HepG2 (cell line): ENCODE results near the gene CHMP5. TPM values are rescaled to one million over a fixed set of nuclear protein-coding genes. Genes with fewer than 3 reads are reported as not detected.

Experiments
- ATAC-seq: fragments of 200-7000 bp; cut with Tn5 transposase; 3 replicates; pipeline ENCODE4 v1.9.1; 2020; ENCODE audit warnings: mild to moderate bottlenecking, moderate library complexity
- BruUV-seq: library from RNA; stranded (reverse); fragments of 400-500 nt; replicated peaks from 2 replicates; lab custom pipeline; 2021; lab: Mats Ljungman, UMichigan
- CTCF ChIA-PET: fragments of 300-600 bp; formaldehyde crosslinking; extraction: SDS; loops from one replicate; lab custom pipeline; 2021; ENCODE audit warnings: low total read pairs, inconsistent platforms, low intra/inter-chr PET ratio; lab: Yijun Ruan, JAX
- POLR2A ChIA-PET: fragments of 350-600 bp; sonication (Branson Sonifier 250); formaldehyde crosslinking; loops from one replicate; lab custom pipeline; 2020; ENCODE audit warnings: antibody characterized with exemption, inconsistent platforms; lab: Yijun Ruan, JAX
- DNase-seq: peaks from one replicate; pipeline ENCODE4 v3.0.0-alpha.2; 2015; ENCODE audit warnings: low spot score
- FAIRE-seq: peaks from 3 replicates; lab custom pipeline; 2011; peaks lifted over from hg19 to GRCh38; lab: Jason Lieb, UNC
- H2AFZ ChIP-seq: one replicate; pipeline ENCODE4 v1.6.1; 2011; ENCODE audit warnings: low read length, inconsistent platforms
- H3K27ac ChIP-seq: fragments of 300-600 bp; 3 replicates; pipeline ENCODE4 v1.8.0; 2011; ENCODE audit warnings: mixed run types, mild to moderate bottlenecking, mixed read lengths, low read length, inconsistent platforms; ENCODE audit not compliant: insufficient read depth; ENCODE audit errors: extremely low read length
- H3K27me3 ChIP-seq, 2 experiments: fragments of 200-600 bp in 1 of 2; 2 replicates in 1 of 2; 3 replicates in 1 of 2; pipeline versions ENCODE4 v1.6.0 to v1.8.0; 2011; ENCODE audit warnings: low read length in 2 of 2, mild to moderate bottlenecking in 2 of 2, moderate library complexity in 2 of 2, inconsistent platforms in 1 of 2; ENCODE audit not compliant: insufficient read depth in 2 of 2, control insufficient read depth in 1 of 2
- H3K36me3 ChIP-seq, 2 experiments: fragments of 200-600 bp in 1 of 2; replicated peaks in 1 of 2; 2 replicates in 1 of 2; 3 replicates in 1 of 2; pipeline versions ENCODE4 v1.5.1 to v1.8.0; 2011; ENCODE audit warnings: low read length in 2 of 2, inconsistent platforms in 1 of 2; ENCODE audit not compliant: insufficient read depth in 2 of 2, control insufficient read depth in 1 of 2
- H3K4me1 ChIP-seq: 2 replicates; pipeline ENCODE4 v1.5.1; 2012; ENCODE audit warnings: low read length, inconsistent platforms; ENCODE audit not compliant: insufficient read depth
- H3K4me2 ChIP-seq: 2 replicates; pipeline ENCODE4 v1.6.0; 2011; ENCODE audit warnings: low read depth, low read length, inconsistent platforms
- H3K4me3 ChIP-seq, 3 experiments: fragments of 200-600 bp in 1 of 3; sonication (generic), shearing (Covaris generic) in 1 of 3; replicated peaks in 1 of 3; 2 replicates each; pipeline ENCODE4 v1.5.1; 2011 to 2016; ENCODE audit warnings: low read length in 3 of 3, inconsistent platforms in 2 of 3, low read depth in 2 of 3, mild to moderate bottlenecking in 2 of 3, control low read depth in 1 of 3, mixed read lengths in 1 of 3; ENCODE audit not compliant: insufficient read depth in 1 of 3
- H3K79me2 ChIP-seq: one replicate; pipeline ENCODE4 v1.6.1; 2011; ENCODE audit warnings: low read length, inconsistent platforms; ENCODE audit not compliant: insufficient read depth
- H3K9ac ChIP-seq: 2 replicates; pipeline ENCODE4 v1.6.0; 2011; ENCODE audit warnings: mild to moderate bottlenecking, low read depth, low read length, inconsistent platforms; ENCODE audit not compliant: insufficient read depth
- H3K9me3 ChIP-seq: 2 replicates; pipeline ENCODE4 v1.5.1; 2012; ENCODE audit warnings: mild to moderate bottlenecking, low read length
- H4K20me1 ChIP-seq: 2 replicates; pipeline ENCODE4 v1.6.0; 2011; ENCODE audit warnings: inconsistent platforms, mild to moderate bottlenecking, low read length, moderate library complexity; ENCODE audit not compliant: insufficient read depth
- GLI4 ChIP-seq: sonication (generic); formaldehyde crosslinking; IDR thresholded peaks from 2 replicates; pipeline ENCODE4 v1.5.1; 2020; ENCODE audit warnings: missing genetic modification reagents, mild to moderate bottlenecking, moderate library complexity, borderline replicate concordance
- KMT2B ChIP-seq: IDR thresholded peaks from 2 replicates; pipeline ENCODE4 v1.6.1; 2016; ENCODE audit warnings: missing genetic modification reagents, missing compliant biosample characterization
- THAP11 ChIP-seq: IDR thresholded peaks from 2 replicates; pipeline ENCODE4 v1.6.1; 2016; ENCODE audit warnings: missing biosample characterization, missing genetic modification reagents
- ZNF589 ChIP-seq: sonication (generic); formaldehyde crosslinking; conservative IDR thresholded peaks from 2 replicates; pipeline ENCODE4 v1.8.0; 2022; ENCODE audit warnings: mild to moderate bottlenecking, moderate library complexity, missing genetic modification reagents
- ZNF737 ChIP-seq: sonication (generic); formaldehyde crosslinking; IDR thresholded peaks from 2 replicates; pipeline ENCODE4 v1.5.0; 2020; ENCODE audit warnings: missing genetic modification reagents, mild to moderate bottlenecking, borderline replicate concordance
- WGBS: methylation state at CpG from one replicate; pipeline ENCODE4 v1.1.6; 2017; ENCODE audit warnings: low lambda C conversion rate; 5-methylcytosine and 5-hydroxymethylcytosine counted together
- in situ Hi-C: cut with HindIII; loops from 2 replicates; pipeline ENCODE4 v1.10.0; 2017; ENCODE audit warnings: low pct_unique_long_range_greater_than_20kb; ENCODE audit not compliant: extremely low pct_ligation_motif_present
- intact Hi-C: fragments of 100-400 bp; cut with micrococcal nuclease; formaldehyde crosslinking; loops from one replicate; pipeline ENCODE4 v1.10.0; 2022; ENCODE audit not compliant: unreplicated experiment
- polyA plus RNA-seq, 8 experiments: library from polyadenylated mRNA; depleted of rRNA in 3 of 8; stranded (reverse) in 7 of 8; unstranded in 1 of 8; fragments of >200 nt; fragmentation: Illumina TruSeq in 4 of 8; extraction: Trizol in 4 of 8; gene quantifications; 2 replicates each; pipeline versions ENCODE4 v1.2.1 to v1.2.3, GENCODE V29; 2011 to 2016; ENCODE audit warnings: low read depth in 4 of 8, missing spikeins in 1 of 8, mixed read lengths in 1 of 8; ENCODE audit not compliant: insufficient read depth in 1 of 8
- total RNA-seq, 5 experiments: library from RNA; depleted of rRNA; stranded (reverse); fragments of >200 nt; fragmentation: Illumina TruSeq; extraction: Trizol; gene quantifications; 2 replicates each; pipeline ENCODE4 v1.2.3, GENCODE V29; 2016; ENCODE audit warnings: low read depth in 1 of 5

CHMP5 gene
- total and polyA plus RNA-seq, 2 of the 13 experiments (the other 11 are each of a cell fraction or from before 2014, with no cell fraction given) = 46.0 to 57.3 TPM

DNA sequence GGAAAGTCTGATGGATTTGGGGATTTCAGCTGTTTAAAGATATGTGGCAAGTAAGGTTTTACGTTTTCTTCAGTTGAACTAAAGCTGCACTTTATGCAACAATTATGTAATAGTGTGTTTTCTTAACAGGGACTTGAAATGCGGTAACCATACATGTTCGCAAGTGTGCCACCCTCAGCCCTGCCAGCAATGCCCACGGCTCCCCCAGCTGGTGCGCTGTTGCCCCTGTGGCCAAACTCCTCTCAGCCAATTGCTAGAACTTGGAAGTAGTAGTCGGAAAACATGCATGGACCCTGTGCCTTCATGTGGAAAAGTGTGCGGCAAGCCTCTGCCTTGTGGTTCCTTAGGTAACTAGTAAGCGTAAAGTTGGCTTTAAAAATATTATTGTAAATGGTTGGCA, 53.9 kb downstream of the CHMP5 start (continued):
- no peak for TF ChIP-seq ZNF737 (CRISPR knock-in tag)

DNA sequence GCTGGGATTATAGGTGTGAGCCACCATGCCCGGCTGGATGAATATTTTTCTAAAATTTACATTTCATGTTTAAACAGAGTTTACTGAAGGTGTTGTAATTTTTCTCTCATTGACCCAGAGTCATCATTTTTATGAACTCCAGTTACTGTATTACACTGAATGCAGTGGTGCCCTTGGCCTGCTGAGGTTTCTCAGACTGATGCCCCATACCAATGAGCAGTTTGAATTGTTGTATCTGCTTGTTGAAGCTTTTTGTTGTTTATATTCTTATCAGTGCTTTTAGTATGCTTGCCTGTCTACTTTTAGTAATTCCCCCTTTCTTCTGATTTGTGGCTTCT, 55.4 kb downstream of the CHMP5 start:
- in situ Hi-C loops (no loop called here), intact Hi-C loops (loop anchor here (5.0 kb wide), 1 partner anchor 33 kb away; no protein-coding TSS in a partner anchor)
- no peak for TF ChIP-seq ZNF589 (CRISPR knock-in tag)
- 100% methylated on average over 1 of the region's 1 CpG for WGBS
- Histone ChIP-seq H3K27ac (no peak overlapping the region), H3K4me1 (no peaks in the 10 kb centered on the region), H3K4me3 (no peak overlapping the region), H3K79me2 (no peaks in the 10 kb centered on the region), H3K27me3 (no peaks in the 10 kb centered on the region), H3K36me3 (peaks cover 27 to 68% of the 10 kb centered on the region in 2 experiments), H4K20me1 (no peaks in the 10 kb centered on the region), H3K9ac (no peak overlapping the region), H3K9me3 (no peaks in the 10 kb centered on the region), H3K4me2 (no peak overlapping the region), H2AFZ (no peak overlapping the region)
- ChIA-PET CTCF (no interaction called here), POLR2A (no interaction called here)
- ATAC-seq (no peak), FAIRE-seq (no peak), DNase-seq (no peak)
- no TSS peak for BruUV-seq

DNA sequence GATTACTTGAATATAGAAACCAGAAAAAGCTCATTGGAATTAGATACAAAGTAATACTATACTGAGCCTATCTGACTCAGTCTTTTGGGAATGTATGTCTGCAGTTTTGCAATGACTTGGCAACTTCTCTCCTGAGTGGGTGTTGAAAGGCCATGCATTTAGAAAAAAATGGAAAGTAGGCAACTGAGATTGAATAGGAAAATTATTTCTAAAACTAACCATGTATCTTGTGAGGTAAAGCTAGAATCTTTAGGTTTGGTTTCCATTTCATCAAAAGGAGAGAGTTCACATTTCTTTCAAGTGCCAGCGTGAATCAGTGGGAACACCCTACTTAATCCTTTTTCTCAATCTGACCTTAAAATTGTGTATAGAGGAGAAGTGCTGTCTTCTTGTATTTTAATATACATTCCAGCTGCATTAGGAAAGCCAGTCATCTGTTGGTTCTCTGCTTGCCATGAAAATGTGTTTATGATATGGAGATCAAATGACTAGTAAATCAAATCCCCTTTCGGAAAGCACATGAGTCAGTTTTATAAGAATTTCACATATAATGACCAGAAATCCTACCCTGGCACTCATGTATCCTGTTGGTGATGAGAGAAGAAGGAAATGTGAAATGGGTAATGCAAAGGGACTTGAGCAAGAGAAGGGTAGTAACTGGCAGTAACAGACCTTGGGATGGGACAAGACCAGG, 55.9 kb downstream of the CHMP5 start:
- Histone ChIP-seq H3K27me3 (no peaks in the 10 kb centered on the region), H3K27ac (no peak overlapping the region), H3K4me2 (no peak overlapping the region), H3K4me3 (no peak overlapping the region), H3K79me2 (no peaks in the 10 kb centered on the region), H3K4me1 (no peaks in the 10 kb centered on the region), H3K9ac (no peak overlapping the region)
- ATAC-seq (no peak), FAIRE-seq (no peak), DNase-seq (no peak)
- in situ Hi-C loops = no loop called here
- CTCF ChIA-PET = no interaction called here
- TF ChIP-seq THAP11 (no peak), GLI4 (no peak), KMT2B (CRISPR knock-in tag) (no peak)
- TF ChIP-seq, all 625 proteins: peak for 0
- H4K20me1 ChIP-seq = no peaks in the 10 kb centered on the region
- WGBS = 96% methylated on average over 2 of the region's 2 CpGs
- no peaks in the 10 kb centered on the region for H3K9me3 ChIP-seq
- no peak overlapping the region for H2AFZ ChIP-seq
- BruUV-seq = TSS peak; percentile 10
- intact Hi-C loops = loop anchor here (5.0 kb wide), 1 partner anchor 33 kb away; no protein-coding TSS in a partner anchor
- POLR2A ChIA-PET = no interaction called here
- peaks cover 27 to 64% of the 10 kb centered on the region in 2 experiments for H3K36me3 ChIP-seq
